ENCODE measurements around the gene FRYL. TPM values are rescaled to one million over a fixed set of nuclear protein-coding genes. Genes with fewer than 3 reads are reported as not detected.
A peak's percentile ranks its signal among the peaks of the same experiment; 100 is the strongest.
"Not testable (repeated sequence)": the region's sequence is repeated elsewhere in the genome, so short reads cannot be mapped to it uniquely, and the experiment has no call there.

Gene FRYL
- total RNA-seq, 1 donor from 2014 or later, result 27.9 TPM

- DNase-seq; ATAC-seq (ENCODE audit: poor library complexity); intact Hi-C loops (cut with DNase I): not testable (repeated sequence)
Measured at GRCh38 chr4:48716285-48716684, 63.8 kb downstream of the FRYL start.

DNA sequence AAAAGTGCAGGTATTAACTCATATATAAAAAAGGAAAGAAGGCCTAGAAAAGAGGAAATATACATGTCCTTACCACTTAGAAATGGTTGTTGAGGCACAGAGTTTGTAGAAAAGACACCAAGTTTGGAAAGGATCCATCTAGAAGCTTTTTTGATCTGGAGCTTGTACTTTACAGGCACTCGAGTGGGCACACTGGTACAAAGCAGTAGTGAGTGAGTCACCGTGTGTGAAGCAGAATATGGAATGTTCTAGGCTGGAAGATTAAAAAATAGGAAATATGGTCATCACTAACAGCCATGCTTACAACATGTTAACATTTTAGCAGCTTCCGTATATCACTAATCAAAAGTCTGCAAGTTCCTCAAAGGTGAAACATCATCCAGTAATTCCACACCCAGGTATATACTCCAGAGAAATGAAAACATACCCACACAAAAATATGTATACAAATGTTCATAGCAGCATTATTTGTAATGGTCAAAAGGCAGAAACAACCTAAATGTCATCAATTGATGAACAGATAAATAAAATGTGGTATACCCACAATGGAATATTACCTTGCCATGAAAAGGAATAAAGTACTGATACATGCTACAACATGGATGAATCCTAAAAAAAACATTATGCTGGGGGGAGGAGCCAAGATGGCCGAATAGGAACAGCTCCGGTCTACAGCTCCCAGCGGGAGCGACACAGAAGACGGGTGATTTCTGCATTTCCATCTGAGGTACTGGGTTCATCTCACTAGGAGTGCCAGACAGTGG, 69.5 kb downstream of the FRYL start:
- ATAC-seq (ENCODE audit: poor library complexity), result no peak
- intact Hi-C loops (cut with DNase I), result no loop called here
- no peak for DNase-seq

GRCh38 chr4:48709901-48710300, 70.2 kb downstream of the FRYL start:
- intact Hi-C loops (cut with DNase I), result no loop called here
- DNase-seq (no peak), ATAC-seq (ENCODE audit: poor library complexity) (no peak)

DNA sequence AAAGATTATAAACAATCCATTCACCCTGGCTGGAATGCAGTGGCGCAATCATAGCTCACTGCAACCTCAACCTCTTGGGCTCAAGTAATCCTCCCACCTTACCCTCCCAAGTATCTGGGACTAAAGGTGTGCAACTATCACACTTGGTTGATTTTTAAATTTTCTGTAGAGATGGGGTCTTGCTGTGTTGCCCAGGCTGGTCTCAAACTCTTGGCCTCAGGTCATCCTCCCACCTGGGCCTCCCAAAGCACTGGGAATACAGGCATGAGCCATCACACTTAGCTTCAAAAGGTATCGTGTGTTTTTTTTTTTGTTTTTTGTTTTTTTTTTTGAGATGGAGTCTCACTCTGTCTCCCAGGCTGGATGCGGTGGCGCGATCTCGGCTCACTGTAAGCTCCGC, 71.5 kb downstream of the FRYL start:
- DNase-seq (no peak), ATAC-seq (ENCODE audit: poor library complexity) (no peak)
- intact Hi-C loops (cut with DNase I), result no loop called here

GRCh38 chr4:48706736-48707135, 73.3 kb downstream of the FRYL start:
- intact Hi-C loops (cut with DNase I), result no loop called here
- DNase-seq, result no peak
- no peak for ATAC-seq (ENCODE audit: poor library complexity)

DNA sequence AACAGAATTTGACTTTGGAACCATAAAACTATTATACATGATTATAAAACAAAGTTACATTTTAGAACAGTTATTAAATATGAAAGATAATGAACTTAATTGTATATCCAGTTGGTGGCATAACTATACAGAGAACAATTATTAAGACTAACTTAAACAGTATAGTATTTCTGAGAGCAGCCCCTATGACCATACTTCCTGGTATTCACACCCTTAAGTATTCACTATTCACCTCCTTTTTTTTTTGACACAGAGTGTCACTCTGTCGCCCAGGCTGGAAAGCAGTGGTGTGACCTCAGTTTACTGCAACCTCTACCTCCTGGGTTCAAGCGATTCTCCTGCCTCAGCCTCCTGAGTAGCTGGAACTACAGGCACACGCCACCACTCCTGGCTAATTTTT, 74.5 kb downstream of the FRYL start:
- no peak for DNase-seq
- ATAC-seq (ENCODE audit: poor library complexity), result no peak
- intact Hi-C loops (cut with DNase I), result no loop called here

DNA sequence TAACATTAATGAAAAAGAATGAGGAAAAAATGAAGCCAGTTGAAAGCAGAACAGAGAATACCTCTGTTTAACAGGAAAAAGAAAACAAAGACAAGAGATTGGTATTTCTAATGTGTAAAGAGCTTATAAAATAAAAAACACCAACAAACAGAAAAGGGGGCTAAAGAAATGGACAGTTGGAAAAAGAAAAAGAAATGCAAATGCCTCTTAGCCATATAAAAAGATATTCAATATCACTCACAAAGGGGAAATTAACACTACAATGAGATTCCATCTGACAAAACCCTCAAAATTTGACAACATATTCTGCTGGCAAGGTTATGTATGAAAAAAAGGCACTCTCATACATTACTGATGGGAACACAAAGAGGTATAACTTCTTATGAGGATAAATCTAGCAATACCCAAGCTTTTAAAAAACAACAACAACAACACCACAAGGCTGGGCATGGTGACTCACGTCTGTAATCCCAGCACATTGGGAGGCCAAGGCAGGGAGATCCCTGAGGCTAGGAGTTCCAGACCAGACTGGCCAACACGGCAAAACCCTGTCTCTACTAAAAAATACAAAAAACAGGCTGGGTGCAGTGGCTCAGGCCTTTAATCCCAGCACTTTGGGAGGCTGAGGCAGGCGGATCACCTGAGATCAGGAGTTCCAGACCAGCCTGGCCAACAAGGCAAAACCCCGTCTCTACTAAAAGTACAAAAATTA, 75.8 kb downstream of the FRYL start:
- intact Hi-C loops (cut with DNase I), result no loop called here
- DNase-seq (no peak), ATAC-seq (ENCODE audit: poor library complexity) (no peak)

- intact Hi-C loops (cut with DNase I), result no loop called here
- ATAC-seq (ENCODE audit: poor library complexity) (no peak), DNase-seq (no peak)
Measured at GRCh38 chr4:48699475-48699874, 80.6 kb downstream of the FRYL start.

DNA sequence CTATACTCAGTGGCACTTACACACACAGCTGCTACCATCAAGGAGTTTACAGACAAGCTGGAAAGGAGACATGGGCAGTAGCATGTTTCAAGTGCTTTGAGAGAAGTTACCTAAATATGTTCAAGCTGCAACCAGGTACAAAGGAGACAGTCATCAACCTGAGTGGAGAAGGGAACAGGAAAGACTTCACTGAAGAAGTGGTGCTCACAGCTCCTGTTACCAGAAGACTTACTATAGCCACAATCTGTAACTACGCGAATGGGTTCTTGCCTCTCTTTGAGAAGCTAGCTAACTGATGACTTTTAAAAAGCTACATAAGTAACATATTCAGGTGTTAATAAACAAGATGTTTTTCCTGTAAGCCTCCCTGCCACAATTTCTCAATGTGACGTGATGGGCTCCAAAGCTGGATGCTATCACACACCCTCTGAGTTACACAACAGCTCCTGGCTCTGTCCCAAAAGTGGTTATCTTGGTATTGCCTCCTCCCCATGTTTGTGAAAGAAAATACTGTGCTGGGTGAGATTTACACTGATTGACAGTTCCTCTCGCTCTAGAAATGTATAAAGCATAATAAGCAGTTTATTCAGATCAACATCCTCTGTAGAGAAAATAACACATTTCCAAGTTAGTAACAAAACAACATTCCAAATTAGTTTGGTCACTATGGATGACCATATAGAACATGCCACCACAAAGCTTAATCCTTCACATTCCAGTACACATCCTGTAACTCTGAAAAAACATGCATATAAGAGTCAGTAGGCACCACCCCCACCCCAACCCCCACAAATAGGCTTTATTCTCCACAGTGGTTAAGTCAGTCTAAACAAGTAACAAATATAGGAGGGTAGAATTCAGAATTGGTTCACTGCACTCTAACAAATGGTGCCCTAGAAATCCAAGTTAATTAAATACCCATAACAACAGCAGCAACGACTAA, 81.8 kb downstream of the FRYL start:
- peak; percentile 53 for DNase-seq
- intact Hi-C loops (cut with DNase I), result no loop called here
- peak; percentile 94 for ATAC-seq (ENCODE audit: poor library complexity)

- ATAC-seq (ENCODE audit: poor library complexity); intact Hi-C loops (cut with DNase I); DNase-seq: not testable (repeated sequence)
Measured at GRCh38 chr4:48697516-48697915, 82.6 kb downstream of the FRYL start.

GRCh38 chr4:48694824-48695223, 85.3 kb downstream of the FRYL start:
- ATAC-seq (ENCODE audit: poor library complexity) (no peak), DNase-seq (no peak)
- intact Hi-C loops (cut with DNase I), result no loop called here

- DNase-seq (no peak), ATAC-seq (ENCODE audit: poor library complexity) (no peak)
Measured at GRCh38 chr4:48693856-48694574, 86.1 kb downstream of the FRYL start.

GRCh38 chr4:48692897-48693296, 87.2 kb downstream of the FRYL start:
- ATAC-seq (ENCODE audit: poor library complexity), result no peak
- no peak for DNase-seq
- intact Hi-C loops (cut with DNase I), result no loop called here

More at GRCh38 chr4:48693856-48694574, 86.1 kb downstream of the FRYL start:
- intact Hi-C loops (cut with DNase I), result no loop called here

- ATAC-seq (ENCODE audit: poor library complexity) (no peak), DNase-seq (no peak)
- intact Hi-C loops (cut with DNase I), result no loop called here
Measured at GRCh38 chr4:48692044-48692443, 88.0 kb downstream of the FRYL start.

DNA sequence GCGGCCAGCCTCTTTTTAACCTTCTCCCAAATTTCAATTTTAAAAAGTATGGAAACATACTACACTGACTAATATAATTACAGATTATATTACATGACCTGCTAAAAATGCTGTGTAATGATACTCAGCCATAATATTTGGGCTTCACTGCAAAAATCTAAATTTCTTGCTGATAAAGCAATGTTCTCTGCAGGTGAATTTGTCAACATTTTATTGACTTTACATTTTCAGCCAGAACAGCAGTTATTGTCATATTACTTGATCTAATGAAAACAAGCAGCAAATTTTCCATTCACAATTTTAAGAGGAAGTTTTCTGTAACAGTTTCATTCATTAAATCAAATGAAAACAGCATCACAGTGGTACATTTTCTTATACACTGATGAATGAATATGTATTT, 91.1 kb downstream of the FRYL start:
- no peak for ATAC-seq (ENCODE audit: poor library complexity)
- intact Hi-C loops (cut with DNase I), result loop anchor here (10.0 kb wide), 1 partner anchor 86 kb away; no protein-coding TSS in a partner anchor
- DNase-seq, result no peak

DNA sequence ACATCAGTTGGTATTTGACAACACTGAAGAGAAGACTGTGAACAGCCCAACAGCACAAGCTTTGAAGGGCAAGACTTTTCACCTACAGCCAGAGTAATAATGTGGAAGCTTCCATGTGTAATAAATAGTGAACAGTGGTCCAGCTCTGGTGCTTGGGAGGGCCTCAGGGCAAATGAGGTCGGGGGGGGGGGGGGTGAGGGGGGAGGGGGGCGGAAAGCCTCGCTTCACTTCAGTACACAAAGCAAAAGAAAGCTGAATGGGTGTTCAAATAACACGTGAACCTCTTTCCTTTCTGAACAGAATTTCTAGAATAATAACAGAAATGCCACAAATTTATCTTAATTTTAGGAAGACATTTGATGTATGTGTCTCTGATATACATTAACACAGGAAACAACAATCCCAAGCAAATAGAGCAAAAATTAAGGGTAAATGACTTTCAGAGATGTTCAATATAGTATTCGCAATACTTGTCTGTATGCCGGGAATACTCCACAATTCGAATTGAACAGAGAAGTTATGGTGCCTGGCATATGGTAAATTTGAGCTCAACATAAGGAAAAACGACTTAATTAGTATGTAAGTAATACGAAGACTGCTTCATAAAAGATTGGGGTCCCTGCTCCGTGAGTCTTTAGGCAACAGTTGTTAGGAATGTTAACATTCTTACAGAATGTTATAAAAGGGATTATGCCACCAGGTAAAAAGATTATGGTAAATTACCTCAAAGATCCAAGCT, 92.6 kb downstream of the FRYL start:
- intact Hi-C loops (cut with DNase I), result loop anchor here (10.0 kb wide), 1 partner anchor 87 kb away; no protein-coding TSS in a partner anchor
- no peak for ATAC-seq (ENCODE audit: poor library complexity)
- DNase-seq, result no peak

GRCh38 chr4:48686369-48686768, 93.7 kb downstream of the FRYL start:
- intact Hi-C loops (cut with DNase I), result loop anchor here (10.0 kb wide), 1 partner anchor 88 kb away; no protein-coding TSS in a partner anchor
- ATAC-seq (ENCODE audit: poor library complexity) (no peak), DNase-seq (no peak)
